HG03175 (cell line): ENCODE results near the gene STX19.

Experiments
- ATAC-seq: cut with Tn5 transposase; IDR thresholded peaks from one replicate; pipeline ENCODE4 v1.9.1; 2021; ENCODE audit warnings: mild to moderate bottlenecking, moderate library complexity; ENCODE audit not compliant: unreplicated experiment

The STX19 gene

DNA sequence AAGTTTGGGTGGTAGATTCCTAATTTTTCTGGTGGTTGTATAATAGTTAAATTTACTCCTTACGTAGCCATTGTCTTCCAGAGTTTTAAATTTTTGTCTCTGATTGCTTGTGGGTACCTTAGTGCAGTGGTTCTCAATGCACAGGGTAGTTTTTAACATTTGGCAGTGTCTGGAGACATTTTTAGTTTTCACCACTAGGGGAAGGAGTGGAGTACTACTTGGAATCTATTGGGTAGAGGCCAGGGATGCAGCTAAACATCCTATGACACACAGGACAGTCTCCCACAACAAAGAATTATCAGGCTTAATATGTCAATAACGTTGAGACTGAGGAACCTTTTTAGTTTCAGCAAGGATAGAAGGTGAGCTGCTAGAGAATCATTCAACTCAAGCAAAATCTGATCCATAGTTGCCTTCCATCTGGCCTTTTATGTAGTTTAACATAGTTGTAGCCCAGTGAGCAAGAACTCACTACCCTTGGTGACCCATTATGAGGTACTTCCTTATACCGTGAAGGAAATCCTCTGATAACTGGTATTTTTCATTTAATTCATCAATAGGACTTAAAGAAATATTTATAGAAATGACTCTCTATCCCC lies 8.6 kb upstream of the STX19 start:
- ATAC-seq, result peak; percentile 86

DNA sequence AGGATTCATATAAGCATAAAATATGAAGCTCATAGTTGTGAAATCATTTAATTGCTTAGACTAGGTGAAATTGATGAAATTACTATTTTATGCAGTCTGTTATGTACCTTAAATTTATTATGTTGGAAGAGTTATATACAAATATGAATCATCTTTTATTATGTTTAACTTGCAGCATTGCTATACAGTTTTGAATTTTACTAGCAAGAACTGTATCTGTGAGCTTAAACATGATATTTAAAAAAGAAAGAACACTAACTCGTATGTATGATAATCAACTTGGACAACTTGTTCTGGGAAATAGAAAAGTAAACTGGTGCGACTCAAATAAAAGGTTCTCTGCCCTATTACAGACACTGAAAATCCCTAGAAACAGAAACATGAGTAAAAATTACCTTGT lies 1.8 kb downstream of the STX19 start:
- no peak for ATAC-seq

DNA sequence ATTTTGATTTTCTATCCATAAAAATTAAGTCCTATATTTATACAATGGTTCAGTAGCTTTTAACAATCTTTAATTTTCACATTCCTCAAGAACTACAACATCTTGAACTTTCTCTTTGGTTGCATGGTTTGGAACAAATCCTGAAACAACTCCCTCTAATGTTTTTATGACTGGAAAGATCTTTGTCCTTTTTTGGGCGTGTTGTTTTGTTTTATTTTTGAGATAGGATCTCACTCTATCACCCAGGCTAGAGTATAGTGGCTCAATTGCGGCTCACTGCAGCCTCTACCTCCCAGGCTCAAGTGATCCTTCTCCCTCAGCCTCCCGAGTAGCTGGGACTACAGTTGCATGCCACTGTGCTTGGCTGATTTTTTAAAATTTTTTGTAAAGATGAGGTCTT lies 4.0 kb downstream of the STX19 start:
- no peak for ATAC-seq

DNA sequence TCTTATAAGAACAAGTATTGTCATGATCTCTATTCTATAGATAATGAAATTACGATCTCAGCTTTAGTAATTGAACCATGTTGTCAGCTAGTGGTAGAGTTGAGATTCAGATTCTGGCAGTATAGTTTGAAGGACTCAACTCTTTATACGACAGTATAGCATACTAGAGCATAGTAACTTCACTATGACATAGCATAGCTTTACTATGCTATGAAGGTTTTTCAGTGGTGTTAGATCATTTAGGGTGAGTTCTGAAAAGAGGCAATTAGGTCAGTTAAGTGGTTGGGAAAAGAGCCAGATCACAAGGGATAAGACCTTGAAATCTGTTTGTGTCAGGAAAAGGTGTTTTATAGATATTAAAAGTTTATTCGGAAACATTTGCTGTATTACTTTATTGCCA lies 8.1 kb downstream of the STX19 start:
- ATAC-seq, result no peak

DNA sequence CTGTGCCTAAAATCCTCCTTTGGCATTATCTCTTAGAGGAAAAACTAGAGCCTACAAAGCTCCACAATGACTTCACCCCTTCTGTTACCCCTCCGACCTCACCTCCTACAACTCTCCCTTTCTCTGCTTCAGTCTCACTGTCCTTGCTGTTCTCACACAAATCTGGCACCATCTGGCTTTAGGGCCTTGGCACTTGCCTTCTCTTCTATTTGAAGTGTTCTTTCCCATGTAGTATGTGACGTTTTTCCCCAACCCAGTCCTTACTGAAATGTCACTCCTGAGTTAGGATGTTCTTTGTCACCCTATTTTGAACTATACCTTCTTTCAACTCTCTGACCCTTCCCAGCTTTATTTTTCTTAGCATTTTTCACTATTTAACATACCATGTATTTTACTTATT lies 8.7 kb downstream of the STX19 start:
- no peak for ATAC-seq

DNA sequence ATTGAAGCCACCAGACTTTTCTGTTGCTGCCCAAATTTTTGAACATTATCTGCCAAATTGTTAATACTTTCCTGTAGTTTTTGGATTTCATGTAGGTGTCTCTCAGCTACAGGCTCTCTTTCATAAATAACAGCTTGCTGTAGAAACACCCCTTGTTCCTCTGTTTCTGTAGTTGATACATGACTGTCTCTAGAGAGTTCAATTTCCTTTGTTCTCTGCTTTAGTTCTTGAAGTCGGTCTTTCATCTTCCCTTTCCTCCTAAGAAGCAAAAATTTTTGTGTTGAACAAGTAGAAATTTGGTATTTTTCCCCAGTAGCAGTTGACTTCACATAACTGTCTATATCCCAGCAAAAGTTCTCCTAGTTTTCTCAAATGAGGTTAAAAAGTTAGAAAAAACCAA lies 13.4 kb downstream of the STX19 start:
- no peak for ATAC-seq

DNA sequence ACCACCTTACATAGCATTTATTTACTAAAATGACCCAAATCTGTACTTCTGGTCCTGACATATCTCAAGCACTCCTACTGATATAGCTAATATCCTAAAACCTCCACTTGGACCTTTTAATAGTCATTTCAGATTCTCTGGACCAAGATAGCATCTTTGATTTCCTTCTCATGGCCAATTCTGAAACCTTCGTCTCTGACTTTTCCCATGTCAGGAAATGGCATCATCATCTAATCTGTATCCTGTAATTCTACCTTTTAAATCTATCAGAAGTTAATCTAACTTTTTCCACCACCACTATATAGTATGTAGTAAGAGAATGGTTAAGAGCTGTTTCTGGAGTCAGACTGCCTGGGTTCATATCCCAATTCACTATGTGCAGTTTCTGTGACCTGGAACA lies 16.2 kb downstream of the STX19 start:
- no peak for ATAC-seq

DNA sequence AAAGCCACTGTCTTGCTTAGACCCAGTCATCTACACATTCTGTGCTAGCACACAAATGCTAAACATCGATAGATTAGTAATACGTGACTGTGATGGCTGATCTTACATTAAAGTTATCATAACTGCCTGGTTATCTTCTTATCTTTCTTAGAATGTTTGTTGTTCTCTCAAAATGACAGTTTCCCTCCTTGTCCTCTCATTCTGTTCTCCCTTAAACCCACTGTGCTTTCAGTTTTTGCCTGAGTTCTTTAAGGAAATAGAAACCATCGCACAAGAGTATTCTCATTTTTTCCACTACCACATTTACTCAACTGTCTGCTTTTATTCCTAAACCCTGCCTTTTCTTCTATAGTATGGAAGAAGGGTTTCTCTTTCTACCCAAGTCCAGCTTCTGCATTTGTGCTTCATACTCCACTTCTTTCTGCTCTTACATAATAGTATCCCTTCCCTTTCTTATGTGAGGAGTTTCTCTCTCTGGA lies 17.1 kb downstream of the STX19 start:
- ATAC-seq, result no peak

DNA sequence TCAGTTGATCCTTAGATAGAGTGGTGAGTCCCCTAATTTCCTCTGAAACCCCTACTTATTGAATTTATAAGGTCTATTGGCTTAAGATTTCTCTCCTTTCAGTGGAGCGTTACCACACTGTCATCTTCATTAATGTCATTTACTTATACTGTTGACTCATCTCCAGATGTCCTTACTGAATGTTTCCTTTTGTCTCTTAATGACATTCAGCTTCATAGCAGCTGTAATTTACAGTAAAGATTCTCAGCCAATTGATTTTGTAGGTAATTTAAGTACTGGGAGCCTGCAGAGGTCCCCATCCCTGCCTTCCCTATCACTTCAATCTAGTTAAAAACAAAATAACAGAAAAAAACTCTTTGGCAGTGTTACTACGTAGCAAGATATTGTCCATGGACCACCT lies 18.8 kb downstream of the STX19 start:
- ATAC-seq, result no peak

DNA sequence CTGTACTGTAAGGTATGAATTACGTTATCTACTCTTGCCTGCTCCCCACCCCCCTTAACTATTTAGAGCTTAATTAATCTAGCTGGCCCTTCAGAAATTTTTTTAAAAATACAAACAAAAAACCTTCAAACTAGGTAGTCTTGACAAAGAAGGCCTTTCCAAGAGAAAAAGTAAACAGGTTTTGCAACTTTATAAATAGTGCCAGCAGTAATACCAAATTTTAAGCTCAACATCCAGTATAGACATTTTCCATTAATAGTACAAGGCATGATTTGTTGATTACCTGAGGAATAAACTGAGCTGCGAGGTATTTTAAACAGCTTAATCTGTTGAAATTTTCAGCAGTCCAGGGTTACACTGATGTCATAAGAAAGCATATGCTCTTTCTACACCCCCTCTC lies 20.1 kb downstream of the STX19 start:
- ATAC-seq, result no peak

DNA sequence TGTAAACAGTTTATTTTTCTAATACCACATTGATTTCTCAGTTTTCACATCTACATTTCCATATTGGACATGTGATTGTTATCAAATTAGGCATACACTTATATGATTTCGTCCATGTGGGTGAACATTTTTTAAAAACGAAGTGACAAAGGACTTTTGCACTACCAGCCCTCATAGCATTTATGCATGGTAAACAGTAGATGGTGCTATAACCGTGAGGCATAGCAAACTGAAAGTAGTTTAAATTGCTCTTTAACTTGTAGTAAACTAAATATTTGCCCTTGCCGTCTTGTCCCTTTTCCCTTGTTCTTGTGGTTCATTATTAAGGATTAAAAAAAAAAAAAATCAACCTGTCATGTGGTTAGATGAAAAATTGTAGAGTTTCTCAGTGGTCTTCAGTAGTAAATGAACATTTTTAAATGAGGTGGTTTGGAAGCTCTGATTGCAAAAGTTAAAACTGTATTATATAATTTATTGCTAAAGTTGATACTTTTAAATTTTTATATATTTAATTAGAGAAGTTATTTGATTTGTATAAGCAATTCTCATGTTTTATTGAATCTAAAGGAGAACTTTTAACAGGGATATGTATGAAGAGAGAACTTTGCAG lies 24.0 kb downstream of the STX19 start:
- ATAC-seq, result peak; percentile 91

DNA sequence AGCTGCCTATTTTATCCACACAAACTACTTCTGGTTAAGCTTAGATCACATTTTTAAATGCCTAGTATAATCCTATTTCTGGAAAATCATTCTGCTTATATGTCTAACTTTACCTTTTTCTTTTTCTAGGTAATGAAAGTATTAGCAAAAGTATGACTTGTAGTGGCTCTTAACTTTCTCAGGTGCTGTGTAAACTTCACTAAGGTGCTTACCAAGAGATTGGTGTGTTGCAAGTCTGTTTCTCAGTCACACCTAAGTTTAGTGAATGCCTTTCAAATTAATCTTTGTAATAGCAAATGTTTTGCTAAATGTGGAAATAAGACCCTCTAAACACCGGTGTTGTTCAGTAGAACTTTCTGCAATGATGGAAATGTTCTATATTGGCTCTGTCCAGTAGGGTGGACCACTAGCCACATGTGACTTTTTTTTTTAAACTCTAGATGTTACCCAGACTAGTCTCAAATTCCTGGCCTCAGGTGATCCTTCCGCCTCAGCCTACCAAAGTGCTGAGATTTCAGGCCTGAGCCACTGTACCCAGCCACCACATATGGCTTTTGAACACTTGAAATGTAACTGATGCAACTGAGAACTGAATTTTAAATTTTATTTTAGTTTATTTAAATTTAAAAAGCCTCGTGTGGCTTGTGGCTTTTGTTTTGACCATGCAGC lies 26.4 kb downstream of the STX19 start:
- no peak for ATAC-seq

DNA sequence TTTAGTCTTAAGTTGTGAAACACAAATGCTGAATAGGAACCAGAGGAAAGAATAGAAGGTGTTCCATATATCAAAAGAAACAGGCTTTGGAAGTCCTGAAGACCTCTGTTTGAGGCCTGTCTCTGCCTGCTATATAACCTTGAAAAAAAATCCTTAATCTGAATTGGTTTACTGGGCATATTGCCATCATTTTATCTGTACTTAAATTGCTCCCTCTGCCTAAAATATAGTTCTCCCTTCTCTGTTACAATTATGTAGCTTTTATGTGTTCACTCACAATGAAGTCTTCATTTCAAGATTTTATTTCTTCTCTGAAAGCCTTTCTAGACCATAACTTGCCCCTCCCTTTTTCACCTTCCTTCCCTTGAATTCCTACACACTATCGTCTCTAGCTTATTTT lies 27.2 kb downstream of the STX19 start:
- no peak for ATAC-seq

DNA sequence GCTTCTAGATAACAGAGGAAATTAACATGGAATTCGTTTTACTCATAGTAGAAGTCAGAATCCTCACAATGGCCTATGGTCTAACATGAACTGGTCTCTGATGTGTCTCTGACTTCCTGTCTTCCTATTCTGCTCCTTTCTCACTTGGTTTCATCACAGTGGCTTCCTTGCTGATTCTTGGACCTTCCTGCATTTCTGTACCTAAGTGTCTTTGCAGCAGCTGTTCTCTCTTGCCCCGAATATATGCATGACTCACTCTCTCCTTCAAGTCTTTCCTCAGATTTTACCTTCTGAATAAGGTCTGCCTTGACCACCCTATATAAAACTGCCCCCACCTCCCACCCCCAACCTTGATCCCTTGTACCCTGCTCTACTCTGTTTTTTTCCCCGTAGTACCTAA lies 34.3 kb downstream of the STX19 start:
- no peak for ATAC-seq

DNA sequence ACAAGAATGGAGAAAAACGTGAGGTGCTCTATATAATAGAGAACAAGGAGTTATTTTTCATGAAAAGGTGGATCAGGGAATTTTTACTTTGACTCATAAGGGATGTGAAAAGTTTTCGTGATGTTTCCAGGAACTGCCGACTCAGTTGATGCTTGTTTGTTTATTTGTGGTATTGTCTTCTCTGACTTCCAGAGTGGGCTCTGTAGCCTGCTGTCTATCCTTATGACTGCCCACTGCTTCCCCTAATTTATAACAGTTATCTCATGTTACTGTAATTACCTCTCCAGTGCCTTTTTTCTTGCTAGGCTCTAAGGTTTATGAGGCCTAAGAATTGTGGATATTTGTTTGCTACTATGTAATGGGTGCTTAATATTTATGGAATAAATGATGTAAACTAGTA lies 36.2 kb downstream of the STX19 start:
- no peak for ATAC-seq

DNA sequence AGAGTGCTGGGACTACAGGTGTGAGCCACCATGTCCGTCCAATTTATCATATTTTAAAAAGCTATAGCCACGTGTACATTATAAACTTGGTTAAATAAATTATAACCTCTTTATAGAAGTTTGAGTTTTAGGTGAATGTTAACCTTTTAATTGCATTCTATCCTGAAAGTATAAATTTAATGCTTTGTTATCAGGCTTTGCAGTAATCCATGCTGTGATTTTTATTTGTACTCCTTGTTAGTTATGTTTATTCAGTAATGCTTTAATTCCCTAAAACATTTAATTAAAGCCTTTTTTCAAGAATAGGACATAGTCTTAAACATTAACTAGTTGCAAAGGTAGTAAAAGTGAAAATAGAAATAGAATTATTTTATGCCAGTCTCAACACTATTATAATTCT lies 36.8 kb downstream of the STX19 start:
- ATAC-seq, result no peak

DNA sequence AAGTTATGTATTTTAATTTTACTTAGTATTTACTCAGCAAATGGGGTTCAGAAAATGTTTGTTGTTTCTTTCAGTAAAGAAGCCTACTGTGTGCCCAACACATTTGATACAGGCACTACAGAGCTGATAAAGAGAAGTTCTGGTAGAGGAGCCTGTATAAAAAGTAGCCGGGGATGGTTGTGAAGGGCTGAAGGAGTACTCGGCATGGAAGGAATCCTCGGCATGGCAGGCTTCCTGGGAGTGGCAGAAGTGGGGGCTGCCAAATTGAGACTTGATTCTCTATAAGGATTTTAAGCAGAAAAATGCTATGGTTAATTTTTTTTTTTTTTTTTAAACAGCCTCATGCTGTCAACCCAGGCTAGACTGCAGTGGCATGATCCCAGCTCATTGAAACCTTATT lies 39.2 kb downstream of the STX19 start:
- ATAC-seq, result no peak

DNA sequence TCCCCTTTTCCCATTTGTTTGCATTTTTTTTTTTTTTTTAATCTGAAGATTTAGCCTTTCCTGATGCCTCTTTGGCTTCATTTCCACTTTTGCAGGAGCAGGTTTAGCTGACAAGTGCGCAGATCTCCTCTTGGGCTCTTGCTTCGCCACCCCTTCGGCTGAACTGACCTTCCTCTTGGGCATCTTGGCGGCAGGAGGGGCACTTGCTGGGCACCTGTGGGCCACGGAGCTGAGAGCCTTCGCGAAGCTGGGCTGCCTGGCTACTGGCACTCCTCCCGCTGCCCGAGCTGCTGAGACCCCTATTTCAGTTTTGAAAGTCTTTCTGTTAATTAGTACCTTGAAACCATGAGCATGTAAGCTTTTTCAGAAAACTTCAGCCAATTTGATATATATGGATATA lies 39.6 kb downstream of the STX19 start:
- no peak for ATAC-seq

DNA sequence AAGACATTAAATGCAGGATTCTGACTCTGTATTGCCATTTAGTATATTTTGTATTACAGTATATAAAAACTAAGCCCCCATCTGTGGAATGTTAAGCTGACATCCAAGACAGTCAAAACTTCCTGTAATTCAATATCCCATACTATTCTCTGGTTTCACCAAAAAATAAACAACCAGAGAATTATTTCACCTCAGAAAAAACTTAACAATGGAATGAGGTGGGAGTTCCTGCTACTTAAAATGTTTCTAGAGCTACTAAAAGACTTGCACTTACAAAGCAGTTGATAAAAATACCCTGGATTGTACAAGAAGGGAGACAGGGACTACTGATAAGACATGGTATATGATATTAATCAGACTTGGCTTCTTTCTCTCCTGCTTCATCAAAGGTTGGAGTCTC lies 40.1 kb downstream of the STX19 start:
- ATAC-seq, result no peak

DNA sequence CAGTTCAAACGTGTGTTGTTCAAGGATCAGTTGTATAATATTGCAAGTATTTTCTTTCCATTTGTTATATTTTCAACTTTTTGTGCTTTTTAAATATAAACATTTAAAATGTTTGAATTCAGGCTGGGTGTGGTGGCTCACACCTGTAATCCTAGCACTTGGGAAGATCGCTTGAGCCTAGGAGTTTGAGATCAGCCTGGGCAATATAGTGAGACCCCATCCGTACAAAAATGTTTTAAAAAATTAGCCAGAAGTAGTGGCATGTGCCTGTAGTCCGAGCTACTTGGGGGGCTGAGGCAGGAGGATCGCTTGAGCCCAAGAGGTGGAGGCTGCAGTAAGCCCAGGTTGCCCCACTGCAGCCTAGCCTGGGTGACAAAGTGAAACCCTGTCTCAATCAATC lies 43.8 kb downstream of the STX19 start:
- ATAC-seq, result no peak

DNA sequence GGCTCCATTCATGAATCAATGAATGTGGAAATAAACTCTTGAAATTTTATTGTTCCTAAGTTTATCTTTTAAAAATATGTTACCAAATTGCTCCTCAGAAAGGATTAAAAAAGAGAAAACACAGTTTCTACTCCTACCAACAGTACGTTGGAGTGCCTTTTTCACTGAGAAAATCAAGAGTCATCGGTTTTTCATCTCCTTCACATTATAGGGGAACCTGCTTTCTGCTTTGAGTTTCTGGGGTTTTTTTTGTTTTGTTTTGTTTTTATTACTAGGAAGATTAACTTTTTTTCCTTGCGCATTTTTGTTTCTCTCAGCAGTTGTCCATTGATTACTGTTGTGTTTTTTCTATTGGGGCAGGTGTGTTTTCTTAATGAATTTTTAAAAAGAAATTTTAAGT lies 45.0 kb downstream of the STX19 start:
- ATAC-seq, result no peak

DNA sequence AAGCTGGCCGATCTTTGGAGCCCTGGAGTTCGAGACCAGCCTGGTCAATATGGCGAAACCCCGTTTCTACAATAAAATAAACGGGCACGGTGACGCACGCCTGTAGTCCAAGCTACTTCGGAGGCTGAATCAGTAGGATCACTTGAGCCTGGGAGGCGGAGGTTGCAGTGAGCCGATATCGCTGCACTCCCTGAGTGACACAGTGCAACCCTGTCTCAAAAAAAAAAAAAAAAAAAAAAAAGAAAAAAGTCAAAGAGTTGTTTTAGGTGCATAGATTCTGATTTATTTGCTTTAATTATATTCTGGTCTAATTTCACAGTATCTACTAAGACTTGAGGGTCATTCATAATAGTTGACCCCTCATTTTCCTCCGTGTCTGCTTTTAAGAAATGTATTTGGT lies 46.7 kb downstream of the STX19 start:
- no peak for ATAC-seq
